Mammary epithelial cell (primary cell): ENCODE measurements around the gene APOLD1.

Source experiments
- EZH2 ChIP-seq: IDR thresholded peaks from 2 replicates; pipeline ENCODE4 v1.6.1; 2012; ENCODE audit warnings: low read length, inconsistent platforms, borderline replicate concordance
- TF ChIP-seq, protein P1 (sequence below), 2 donors: IDR thresholded peaks in 1 of 2; conservative IDR thresholded peaks in 1 of 2; 2 replicates each; pipeline ENCODE4 v1.5.1; 2011 to 2012; ENCODE audit warnings: inconsistent platforms in 2 of 2, low read length in 2 of 2, mild to moderate bottlenecking in 2 of 2, control low read depth in 1 of 2, low read depth in 1 of 2; ENCODE audit not compliant: insufficient read depth in 1 of 2; ENCODE audit errors: extremely low read depth in 1 of 2

DNA sequence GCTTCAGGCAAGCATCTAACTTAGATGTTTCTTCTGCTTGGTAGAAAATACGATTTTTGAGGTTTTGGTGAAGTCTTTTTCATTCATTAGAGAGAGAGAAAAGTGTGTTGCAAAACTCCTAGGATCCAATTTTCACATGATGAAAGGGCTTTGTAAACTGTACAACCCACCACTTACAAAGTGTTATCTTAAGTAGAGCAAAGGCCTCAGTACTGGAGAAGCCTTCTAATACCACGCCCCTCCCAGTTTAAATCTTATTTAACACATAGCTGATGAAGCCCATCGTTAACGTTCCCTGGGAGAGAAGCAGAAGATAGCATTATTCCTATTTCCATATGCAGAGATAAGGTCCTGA, 869 bp downstream of the APOLD1 start:
- TF ChIP-seq, protein P1, sequence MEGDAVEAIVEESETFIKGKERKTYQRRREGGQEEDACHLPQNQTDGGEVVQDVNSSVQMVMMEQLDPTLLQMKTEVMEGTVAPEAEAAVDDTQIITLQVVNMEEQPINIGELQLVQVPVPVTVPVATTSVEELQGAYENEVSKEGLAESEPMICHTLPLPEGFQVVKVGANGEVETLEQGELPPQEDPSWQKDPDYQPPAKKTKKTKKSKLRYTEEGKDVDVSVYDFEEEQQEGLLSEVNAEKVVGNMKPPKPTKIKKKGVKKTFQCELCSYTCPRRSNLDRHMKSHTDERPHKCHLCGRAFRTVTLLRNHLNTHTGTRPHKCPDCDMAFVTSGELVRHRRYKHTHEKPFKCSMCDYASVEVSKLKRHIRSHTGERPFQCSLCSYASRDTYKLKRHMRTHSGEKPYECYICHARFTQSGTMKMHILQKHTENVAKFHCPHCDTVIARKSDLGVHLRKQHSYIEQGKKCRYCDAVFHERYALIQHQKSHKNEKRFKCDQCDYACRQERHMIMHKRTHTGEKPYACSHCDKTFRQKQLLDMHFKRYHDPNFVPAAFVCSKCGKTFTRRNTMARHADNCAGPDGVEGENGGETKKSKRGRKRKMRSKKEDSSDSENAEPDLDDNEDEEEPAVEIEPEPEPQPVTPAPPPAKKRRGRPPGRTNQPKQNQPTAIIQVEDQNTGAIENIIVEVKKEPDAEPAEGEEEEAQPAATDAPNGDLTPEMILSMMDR (conservative IDR thresholded peaks at IDR 0.05 in 1 of 2, IDR thresholded peaks at IDR 0.05 in 1 of 2; ENCODE audit: extremely low read depth in 1 of 2, insufficient read depth in 1 of 2, low read depth in 1 of 2, low read length in 2 of 2) = no peak
- no peak for TF ChIP-seq EZH2
